SU-DHL-6 (cell line): ENCODE data around the gene ARPC2.

Experiments used
- H2AFZ ChIP-seq: fragments of 200-600 bp; sonication (generic); 2 replicates; pipeline ENCODE4 v1.6.1; 2014; ENCODE audit warnings: low read depth, mild to moderate bottlenecking, moderate library complexity, mixed read lengths, antibody characterized with exemption, low read length; ENCODE audit not compliant: severe bottlenecking
- H3F3A ChIP-seq: fragments of 200-600 bp; shearing (Covaris generic); 2 replicates; pipeline ENCODE4 v1.6.0; 2016; ENCODE audit warnings: antibody characterized with exemption, mild to moderate bottlenecking; ENCODE audit not compliant: insufficient read depth
- H3K27ac ChIP-seq: fragments of 200-600 bp; sonication (generic); 2 replicates; pipeline ENCODE4 v1.5.1; 2016; ENCODE audit warnings: low read depth, mild to moderate bottlenecking, low read length, moderate library complexity, mixed read lengths
- H3K27me3 ChIP-seq: fragments of 200-600 bp; sonication (generic), shearing (Covaris generic); 2 replicates; pipeline ENCODE4 v1.6.0; 2014; ENCODE audit warnings: mild to moderate bottlenecking, low read length
- H3K36me3 ChIP-seq: fragments of 200-600 bp; sonication (generic); 2 replicates; pipeline ENCODE4 v1.6.1; 2014; ENCODE audit warnings: mild to moderate bottlenecking, low read length, mixed read lengths
- H3K4me2 ChIP-seq: fragments of 300-600, 200-600 bp; shearing (Covaris generic), sonication (generic); 2 replicates; pipeline ENCODE4 v1.6.0; 2014; ENCODE audit warnings: low read length, low read depth, mild to moderate bottlenecking; ENCODE audit not compliant: poor library complexity, severe bottlenecking
- H3K4me3 ChIP-seq: fragments of 200-600 bp; sonication (generic); 2 replicates; pipeline ENCODE4 v1.5.1; 2014; ENCODE audit warnings: antibody characterized with exemption, low read length, mild to moderate bottlenecking, mixed read lengths; ENCODE audit not compliant: insufficient read depth, poor library complexity, severe bottlenecking
- H3K79me2 ChIP-seq: fragments of 200-600 bp; sonication (generic); 2 replicates; pipeline ENCODE4 v1.6.1; 2014; ENCODE audit warnings: mild to moderate bottlenecking, low read length, moderate library complexity; ENCODE audit not compliant: insufficient read depth
- H3K9ac ChIP-seq: fragments of 200-600 bp; sonication (generic); 2 replicates; pipeline ENCODE4 v1.7.0; 2014; ENCODE audit warnings: mild to moderate bottlenecking, low read length
- H3K9me2 ChIP-seq: fragments of 200-600 bp; sonication (generic); replicated peaks from 2 replicates; pipeline ENCODE4 v1.6.1; 2014; ENCODE audit warnings: low read length; ENCODE audit not compliant: insufficient read depth
- H3K9me3 ChIP-seq: fragments of 200-600 bp; sonication (generic); 2 replicates; pipeline ENCODE4 v1.6.1; 2014; ENCODE audit warnings: low read length, mixed read lengths; ENCODE audit not compliant: insufficient read depth
- H4K20me1 ChIP-seq: fragments of 200-600 bp; sonication (generic); 2 replicates; pipeline ENCODE4 v1.6.1; 2014; ENCODE audit warnings: low read depth, mild to moderate bottlenecking, antibody characterized with exemption, low read length, moderate library complexity, mixed read lengths
- EZH2phosphoT487 ChIP-seq: fragments of 200-600 bp; sonication (generic), shearing (Covaris generic); conservative IDR thresholded peaks from 2 replicates; pipeline ENCODE4 v1.6.1; 2018; ENCODE audit warnings: mild to moderate bottlenecking, antibody characterized with exemption, low read length, moderate library complexity, mixed read lengths
- TF ChIP-seq, protein P1 (sequence below): fragments of 200-600 bp; sonication (generic); IDR thresholded peaks from one replicate; pipeline ENCODE4 v1.5.1; 2017; ENCODE audit warnings: antibody characterized with exemption, mild to moderate bottlenecking, low read length, moderate library complexity; ENCODE audit not compliant: insufficient read depth, poor library complexity, severe bottlenecking

ARPC2 gene

DNA sequence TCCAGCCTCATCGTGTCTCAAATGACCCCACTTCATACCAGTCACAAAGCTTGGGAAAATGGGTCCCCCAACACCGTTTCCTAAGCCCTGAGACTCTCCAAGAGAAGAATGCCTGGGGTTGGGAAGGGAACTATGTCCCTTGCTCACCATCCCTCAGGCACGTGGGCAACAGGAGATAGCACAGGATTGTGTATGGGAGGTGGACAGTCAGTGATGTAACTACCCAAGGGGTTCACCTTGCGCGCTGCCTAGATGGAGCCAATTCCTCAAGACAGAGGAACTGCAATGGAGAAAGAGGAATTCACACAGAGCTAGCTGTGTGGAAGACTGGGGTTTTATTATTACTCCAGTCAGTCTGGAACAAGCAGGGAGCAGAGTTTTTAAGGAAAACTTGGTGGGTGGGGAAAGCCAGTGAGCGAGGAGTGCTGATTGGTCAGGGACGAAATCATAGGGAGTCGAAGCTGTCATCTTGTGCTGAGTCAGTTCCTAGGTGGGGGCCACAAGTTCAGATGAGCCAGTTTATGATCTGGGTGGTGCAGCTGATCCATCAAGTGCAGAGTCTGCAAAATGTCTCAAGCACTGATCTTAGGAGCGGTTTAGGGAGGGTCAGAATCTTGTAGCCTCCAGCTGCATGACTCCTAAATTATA lies 36.4 kb upstream of the ARPC2 start:
- H3K9me2 ChIP-seq, result no peaks in the 10 kb centered on the region
- no peak overlapping the region for H3K4me2 ChIP-seq
- no peaks in the 10 kb centered on the region for H3F3A ChIP-seq
- H3K36me3 ChIP-seq, result no peaks in the 10 kb centered on the region
- no peaks in the 10 kb centered on the region for H3K27me3 ChIP-seq
- H3K9me3 ChIP-seq, result no peaks in the 10 kb centered on the region
- H3K79me2 ChIP-seq, result no peaks in the 10 kb centered on the region
- no peak overlapping the region for H3K4me3 ChIP-seq
- no peak for TF ChIP-seq EZH2phosphoT487
- TF ChIP-seq, protein P1, sequence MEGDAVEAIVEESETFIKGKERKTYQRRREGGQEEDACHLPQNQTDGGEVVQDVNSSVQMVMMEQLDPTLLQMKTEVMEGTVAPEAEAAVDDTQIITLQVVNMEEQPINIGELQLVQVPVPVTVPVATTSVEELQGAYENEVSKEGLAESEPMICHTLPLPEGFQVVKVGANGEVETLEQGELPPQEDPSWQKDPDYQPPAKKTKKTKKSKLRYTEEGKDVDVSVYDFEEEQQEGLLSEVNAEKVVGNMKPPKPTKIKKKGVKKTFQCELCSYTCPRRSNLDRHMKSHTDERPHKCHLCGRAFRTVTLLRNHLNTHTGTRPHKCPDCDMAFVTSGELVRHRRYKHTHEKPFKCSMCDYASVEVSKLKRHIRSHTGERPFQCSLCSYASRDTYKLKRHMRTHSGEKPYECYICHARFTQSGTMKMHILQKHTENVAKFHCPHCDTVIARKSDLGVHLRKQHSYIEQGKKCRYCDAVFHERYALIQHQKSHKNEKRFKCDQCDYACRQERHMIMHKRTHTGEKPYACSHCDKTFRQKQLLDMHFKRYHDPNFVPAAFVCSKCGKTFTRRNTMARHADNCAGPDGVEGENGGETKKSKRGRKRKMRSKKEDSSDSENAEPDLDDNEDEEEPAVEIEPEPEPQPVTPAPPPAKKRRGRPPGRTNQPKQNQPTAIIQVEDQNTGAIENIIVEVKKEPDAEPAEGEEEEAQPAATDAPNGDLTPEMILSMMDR, result no peak
- H2AFZ ChIP-seq, result no peak overlapping the region
- H4K20me1 ChIP-seq, result no peaks in the 10 kb centered on the region
- no peak overlapping the region for H3K9ac ChIP-seq
- no peak overlapping the region for H3K27ac ChIP-seq

DNA sequence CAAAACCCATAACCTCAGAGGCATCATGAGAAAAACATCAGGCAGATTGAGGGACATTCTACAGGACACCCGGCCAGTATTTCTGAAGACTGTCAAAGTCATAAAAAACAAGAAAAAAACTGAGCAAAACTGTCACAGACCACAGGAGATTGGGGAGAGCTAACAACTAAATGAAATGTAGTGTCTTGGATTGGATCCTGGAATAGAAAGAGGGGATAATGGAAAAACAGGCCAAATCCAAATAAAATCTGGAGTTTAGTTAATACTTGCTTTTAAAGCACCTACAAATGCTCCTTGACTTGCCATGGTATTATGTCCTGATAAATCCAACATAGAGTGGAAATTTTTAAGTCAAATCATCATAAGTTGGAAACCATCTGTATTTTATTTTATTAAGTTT lies 32.7 kb upstream of the ARPC2 start:
- Histone ChIP-seq H3K4me3 (no peak overlapping the region), H3K9me2 (no peaks in the 10 kb centered on the region), H3K27me3 (no peaks in the 10 kb centered on the region), H3K79me2 (no peaks in the 10 kb centered on the region), H3F3A (no peaks in the 10 kb centered on the region), H3K27ac (no peak overlapping the region), H3K9me3 (no peaks in the 10 kb centered on the region), H3K9ac (no peak overlapping the region), H2AFZ (no peak overlapping the region), H4K20me1 (no peaks in the 10 kb centered on the region), H3K4me2 (no peak overlapping the region), H3K36me3 (no peaks in the 10 kb centered on the region)
- TF ChIP-seq EZH2phosphoT487, result no peak
- TF ChIP-seq, protein P1, result no peak

DNA sequence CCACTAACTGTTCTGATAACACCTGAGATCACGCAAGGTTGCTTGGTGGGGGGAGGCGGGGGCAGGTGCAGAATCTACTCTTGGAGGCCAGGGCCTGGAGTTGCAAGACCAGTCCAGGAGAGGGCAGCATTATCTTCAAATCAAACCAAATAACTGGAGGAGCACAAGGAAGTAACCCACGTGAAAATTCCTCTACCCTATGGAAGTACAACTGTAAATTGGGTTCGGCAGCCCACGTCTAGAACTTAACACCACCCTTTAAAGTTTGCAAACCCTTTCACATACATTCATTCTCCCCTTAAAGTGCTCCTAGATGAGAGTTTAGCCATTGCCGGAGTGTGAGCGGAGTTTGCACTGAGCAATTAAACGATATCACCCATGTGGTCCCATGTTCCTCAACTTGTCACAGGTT lies 30.6 kb upstream of the ARPC2 start:
- TF ChIP-seq EZH2phosphoT487, result no peak
- TF ChIP-seq, protein P1, result peak; percentile 82
- Histone ChIP-seq H2AFZ (peak overlapping the region; percentile 77), H3K27me3 (no peaks in the 10 kb centered on the region), H3K9ac (no peak overlapping the region), H3K27ac (no peak overlapping the region), H3K79me2 (no peaks in the 10 kb centered on the region), H3F3A (no peaks in the 10 kb centered on the region), H3K9me3 (no peaks in the 10 kb centered on the region), H3K36me3 (no peaks in the 10 kb centered on the region), H3K9me2 (no peaks in the 10 kb centered on the region), H3K4me2 (no peak overlapping the region), H4K20me1 (no peaks in the 10 kb centered on the region), H3K4me3 (no peak overlapping the region)
